HTERT RPE-1 (cell line): Measurements from ENCODE around the gene CARD14.

Experiments used
- in situ Hi-C: fragments of 300-500 bp; cut with MboI; formaldehyde crosslinking; loops from 4 replicates; pipeline ENCODE4 v1.14.3; 2020; ENCODE audit warnings: low sequenced_read_pairs

Gene CARD14

GRCh38 chr17:80209765-80210164 lies 39.9 kb downstream of the CARD14 start:
- in situ Hi-C loops, result no loop called here

DNA sequence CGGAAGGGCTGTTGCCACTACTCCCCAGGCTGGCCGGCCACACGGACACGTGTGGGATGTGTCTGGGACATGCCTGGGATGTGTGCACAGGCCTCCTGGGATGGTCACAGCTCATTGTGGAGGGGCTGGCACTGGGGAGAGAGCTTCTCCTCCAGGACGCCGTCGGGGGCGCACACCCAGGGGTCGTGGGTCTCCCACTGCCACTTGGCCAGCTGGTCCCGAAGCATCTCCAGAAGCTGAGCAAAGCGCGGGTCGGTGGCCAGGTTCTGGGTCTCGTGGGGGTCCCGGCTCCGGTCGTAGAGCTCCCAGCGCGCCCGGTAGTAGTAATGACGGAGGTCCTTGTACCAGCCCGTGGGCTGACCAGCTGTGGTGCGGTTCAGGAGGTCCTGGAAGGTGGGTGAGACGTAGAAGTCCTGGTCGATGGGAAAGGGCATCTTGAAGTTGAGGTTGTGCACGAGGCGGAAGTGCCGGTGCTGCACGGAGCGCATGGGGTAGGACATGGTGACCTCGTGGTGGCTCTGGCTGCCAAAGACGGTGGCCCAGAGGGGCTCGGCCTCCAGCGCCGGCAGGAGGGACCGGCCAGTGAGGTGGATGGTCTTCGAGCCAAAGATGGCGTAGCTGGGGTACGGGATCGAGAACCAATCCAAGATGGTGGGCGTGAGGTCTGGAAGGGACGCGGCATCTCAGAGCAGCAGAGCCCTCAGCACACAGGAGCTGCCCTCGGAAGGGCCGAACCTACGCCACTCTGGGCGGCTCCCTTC lies 40.7 kb downstream of the CARD14 start:
- in situ Hi-C loops, result no loop called here

DNA sequence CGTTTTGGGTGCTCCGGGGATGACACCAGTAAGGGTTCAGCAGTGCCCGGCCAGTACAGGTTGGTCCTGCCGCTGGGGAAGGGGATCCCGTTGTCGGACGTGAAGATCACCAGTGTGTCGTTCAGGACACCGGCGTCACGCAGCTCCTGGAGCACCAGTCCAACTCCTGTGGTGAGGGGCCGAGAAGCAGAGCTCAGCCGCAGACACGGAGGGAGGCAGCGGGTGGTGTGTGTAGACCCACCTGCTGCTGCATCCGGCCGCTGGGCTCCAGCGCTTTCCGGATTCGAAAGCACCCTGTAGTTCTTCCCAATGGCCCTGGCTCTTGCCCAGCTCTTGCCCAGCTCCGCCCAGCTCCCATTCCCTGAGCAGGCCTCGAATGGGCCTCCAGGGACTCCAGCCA lies 42.3 kb downstream of the CARD14 start:
- in situ Hi-C loops, result no loop called here

DNA sequence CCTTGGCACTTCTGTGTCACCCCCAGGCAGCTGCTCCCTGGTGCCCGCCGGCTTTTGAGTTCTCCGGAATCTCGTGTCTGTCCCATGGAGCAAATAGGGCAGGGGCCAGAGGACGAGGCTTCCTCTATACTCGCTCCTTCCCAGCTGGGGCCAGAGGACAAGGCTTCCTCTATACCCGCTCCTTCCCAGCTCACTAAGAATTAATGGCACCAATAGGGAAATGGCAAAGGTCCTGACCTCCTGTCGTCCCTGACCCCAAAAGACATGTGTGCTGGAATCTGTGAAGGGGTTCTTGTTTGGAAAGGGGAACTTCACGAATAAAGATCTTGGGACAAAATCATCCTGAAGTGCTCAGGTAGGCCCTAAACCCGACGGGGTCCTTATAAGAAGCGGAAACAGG lies 42.7 kb downstream of the CARD14 start:
- in situ Hi-C loops, result no loop called here

DNA sequence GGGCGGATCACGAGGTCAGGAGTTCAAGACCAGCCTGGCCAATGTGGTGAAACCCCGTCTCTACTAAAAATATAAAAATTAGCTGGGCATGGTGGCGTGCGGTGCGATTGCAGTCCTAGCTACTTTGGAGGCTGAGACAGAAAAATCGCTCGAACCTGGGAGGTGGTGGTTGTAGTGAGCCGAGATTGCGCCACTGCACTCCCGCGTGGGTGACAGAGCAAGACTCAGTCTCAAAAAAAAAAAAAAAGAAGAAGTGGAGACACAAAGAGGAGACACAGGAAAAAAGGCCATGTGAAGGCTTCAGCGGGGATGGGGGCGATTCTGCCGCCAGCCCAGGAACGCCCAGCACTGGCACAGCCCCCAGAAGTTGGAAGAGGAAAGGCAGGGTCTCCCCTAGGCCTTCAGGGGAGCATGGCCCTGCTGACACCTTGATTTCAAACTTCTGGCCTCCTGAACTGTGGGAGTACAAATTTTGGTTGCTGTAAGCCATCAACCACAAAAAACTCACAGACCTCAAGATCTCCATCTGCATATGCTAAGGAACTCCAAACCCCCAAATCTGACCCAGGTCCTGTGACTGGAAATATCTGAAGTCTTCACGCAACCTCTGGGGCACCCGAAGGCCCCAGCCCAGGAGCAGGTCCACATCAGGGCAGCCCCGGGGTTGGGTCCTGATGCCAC lies 43.3 kb downstream of the CARD14 start:
- in situ Hi-C loops, result no loop called here

- in situ Hi-C loops, result no loop called here
Measured at GRCh38 chr17:80213643-80213975, 43.8 kb downstream of the CARD14 start.

DNA sequence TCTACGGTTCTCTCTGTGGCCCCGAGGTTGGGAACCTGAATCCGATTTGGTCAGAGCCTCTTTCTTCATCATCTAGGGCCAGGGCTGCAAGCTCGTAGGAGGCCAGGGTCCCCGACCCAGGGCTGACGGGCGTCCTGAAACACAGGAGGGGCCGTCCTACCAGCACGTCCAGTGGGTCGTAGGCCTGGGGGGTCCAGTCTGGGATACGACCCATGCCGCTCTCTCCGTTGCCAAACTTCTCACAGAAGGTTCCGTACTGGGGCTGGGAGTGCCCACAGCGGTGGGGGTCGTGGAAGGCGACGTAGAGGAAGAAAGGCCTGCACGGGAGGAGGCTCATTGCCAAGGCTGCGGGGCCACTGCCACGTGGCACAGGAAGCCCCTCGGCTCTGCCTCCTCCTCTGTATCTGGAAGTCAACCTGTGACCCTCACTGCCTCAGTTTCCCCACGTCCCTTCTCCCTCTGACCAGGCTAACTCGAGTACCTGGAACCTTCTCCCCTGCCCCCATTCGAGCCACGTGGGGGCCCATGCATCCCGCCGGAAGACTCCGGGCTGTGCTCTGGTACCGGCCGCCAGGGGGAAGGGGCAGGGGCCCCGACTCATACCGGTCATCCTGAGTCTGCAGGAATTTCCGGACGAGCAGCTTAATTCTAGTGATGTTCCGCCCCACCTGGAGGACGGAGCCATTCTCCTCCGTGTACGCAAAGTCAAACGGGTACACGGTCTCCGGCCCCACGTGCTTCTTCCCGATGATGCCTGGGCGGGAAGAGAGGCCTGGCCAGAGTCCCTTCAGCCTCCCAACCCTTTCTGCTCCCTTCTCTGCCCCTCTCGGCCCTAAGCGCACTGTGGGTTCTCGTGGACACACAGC lies 44.4 kb downstream of the CARD14 start:
- in situ Hi-C loops, result no loop called here

DNA sequence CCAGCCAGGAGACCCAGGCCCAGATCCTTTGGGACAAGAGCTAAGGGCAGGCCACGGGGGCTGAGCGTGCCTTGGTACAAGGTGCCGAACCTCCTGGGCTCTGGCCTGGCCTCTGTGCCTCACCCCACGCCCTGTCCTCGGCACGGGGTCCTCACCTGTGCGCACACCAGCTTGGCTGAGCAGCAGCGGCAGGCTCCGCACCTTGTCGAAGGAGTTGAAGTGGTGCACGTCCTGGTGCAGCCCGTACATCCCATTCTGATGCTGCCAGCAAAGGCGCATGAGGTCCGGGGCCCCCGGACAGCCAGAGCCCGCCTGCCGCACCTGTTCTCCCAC lies 45.0 kb downstream of the CARD14 start:
- in situ Hi-C loops, result no loop called here

DNA sequence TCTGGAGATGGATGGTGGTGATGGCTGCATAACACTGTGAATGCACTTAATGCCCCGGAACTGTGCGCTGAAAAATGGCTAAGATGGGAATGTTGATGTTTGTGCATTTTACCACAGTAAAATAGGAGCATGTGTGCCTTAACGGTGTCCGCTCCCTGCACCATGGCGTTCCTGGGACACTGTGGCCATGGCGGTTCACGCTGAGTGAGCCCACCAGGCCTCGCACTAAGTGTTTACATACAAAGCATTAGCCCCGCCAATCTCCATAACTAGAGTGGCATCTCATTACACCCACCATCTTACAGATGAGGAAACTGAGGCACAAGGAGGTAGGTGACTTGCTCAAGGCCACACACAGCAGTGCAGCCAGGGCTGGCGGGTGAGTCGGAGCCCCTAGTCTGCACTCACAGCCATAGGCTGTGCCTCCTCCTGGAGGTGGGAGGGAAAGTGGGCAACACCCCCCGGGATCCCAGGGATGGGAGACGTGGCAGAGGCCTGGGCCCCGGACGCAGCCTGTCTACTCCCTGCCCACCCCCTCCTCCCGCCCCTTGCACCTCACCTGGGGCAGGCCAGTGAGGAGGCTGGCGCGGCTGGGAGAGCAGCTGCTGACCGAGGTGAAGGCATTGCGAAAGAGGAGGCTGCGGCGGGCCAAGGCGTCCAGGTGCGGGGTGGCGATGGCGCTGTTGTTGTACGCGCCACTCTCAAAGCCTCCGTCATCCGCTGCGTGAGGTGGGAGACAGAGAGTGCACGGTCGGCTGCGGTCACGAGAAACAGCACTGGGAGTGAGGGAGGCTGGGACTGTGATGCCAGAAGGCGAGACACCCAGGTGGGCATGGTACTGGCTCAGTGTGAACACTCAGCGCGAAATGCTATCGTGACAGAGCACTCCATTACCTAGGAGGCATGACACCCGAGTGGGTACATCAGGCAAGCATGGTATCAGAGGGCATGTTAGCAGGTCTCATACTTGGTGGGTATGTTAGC lies 46.9 kb downstream of the CARD14 start:
- in situ Hi-C loops, result no loop called here

- in situ Hi-C loops, result no loop called here
Measured at GRCh38 chr17:80217703-80218362, 48.0 kb downstream of the CARD14 start.

GRCh38 chr17:80218391-80218790 lies 48.6 kb downstream of the CARD14 start:
- in situ Hi-C loops, result no loop called here

DNA sequence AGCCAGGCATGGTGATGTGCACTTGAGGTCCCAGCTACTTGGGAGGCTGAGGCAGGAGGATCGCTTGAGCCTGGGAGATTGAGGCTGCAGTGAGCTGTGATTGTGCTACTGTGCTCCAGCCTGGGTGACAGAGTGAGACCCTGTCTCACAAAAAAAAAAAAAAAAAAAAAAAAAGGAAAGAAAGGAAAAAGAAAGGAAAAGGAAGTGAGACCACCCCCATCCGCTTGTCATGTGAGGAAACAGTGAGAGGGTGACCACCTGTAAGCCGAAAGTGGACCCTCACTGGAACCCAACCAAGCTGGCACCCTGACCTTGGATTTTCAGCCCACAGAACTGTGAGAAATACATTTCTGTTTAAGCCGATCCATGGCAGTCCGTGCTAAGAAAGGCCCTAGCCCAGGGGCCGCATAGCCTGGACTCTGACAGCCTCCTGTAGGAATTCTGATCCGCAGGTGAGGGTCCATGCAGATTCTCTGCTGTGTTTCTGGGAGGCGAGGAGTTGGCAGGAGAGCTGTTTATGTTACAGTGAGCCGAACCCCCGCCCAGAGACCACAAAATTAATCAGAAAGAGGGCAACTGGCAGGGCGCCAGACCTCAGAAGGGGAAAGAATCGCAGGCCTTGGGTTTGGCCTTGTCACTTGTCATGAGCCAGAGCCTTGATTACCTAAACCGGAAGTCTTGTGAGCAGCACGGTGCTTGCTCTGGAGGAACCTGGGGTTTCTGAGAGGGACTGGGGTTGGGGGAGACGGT lies 49.4 kb downstream of the CARD14 start:
- in situ Hi-C loops, result no loop called here

- in situ Hi-C loops, result no loop called here
Measured at GRCh38 chr17:80219763-80220053, 49.9 kb downstream of the CARD14 start.

- in situ Hi-C loops, result no loop called here
Measured at GRCh38 chr17:80220054-80220735, 50.4 kb downstream of the CARD14 start, which contains the start of the genes SGSH and SLC26A11. Gene SGSH, minus strand, starts transcription at chr17:80220333. Its CDS starts 20 bp downstream, at chr17:80220313. Gene SLC26A11, plus strand, starts transcription at chr17:80220427. Its CDS starts 1,134 bp downstream, at chr17:80221561.

- in situ Hi-C loops, result no loop called here
Measured at GRCh38 chr17:80220736-80221215, 50.9 kb downstream of the CARD14 start.

DNA sequence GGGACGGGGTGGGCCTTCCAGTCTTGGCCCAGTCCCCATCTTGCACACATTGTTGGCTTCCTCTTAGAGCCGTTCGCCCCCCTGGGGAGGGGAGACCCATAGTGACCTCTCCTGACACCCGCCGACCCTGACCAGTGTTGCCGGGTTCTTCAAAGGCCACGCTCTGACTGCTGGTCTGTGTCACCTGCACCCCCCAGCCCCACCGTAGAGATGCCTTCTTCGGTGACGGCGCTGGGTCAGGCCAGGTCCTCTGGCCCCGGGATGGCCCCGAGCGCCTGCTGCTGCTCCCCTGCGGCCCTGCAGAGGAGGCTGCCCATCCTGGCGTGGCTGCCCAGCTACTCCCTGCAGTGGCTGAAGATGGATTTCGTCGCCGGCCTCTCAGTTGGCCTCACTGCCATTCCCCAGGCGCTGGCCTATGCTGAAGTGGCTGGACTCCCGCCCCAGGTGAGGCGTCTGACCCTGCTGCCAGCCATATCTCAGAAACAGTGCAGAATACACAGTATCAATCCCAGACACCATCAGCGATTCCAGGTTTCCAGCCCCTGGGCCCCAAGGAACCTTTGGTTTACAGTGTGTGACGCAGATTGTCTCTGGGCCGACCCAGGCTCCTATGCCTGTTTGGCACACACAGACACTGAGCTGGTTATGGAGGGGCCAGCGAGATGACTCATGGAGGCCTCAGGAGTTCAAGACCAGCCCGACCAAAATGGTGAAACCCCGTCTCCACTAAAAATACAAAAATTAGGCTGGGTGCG lies 51.7 kb downstream of the CARD14 start:
- in situ Hi-C loops, result no loop called here

GRCh38 chr17:80222376-80223141 lies 52.7 kb downstream of the CARD14 start:
- in situ Hi-C loops, result no loop called here
